H9 (cell line): ENCODE data around the gene POMGNT2. TPM values are rescaled to one million over a fixed set of nuclear protein-coding genes. Genes with fewer than 3 reads are reported as not detected.

Experiments
- DNase-seq: peaks from one replicate; pipeline ENCODE4 v3.0.0-alpha.2; 2017
- H2AFZ ChIP-seq: one replicate; pipeline ENCODE4 v1.6.1; 2013; ENCODE audit warnings: mild to moderate bottlenecking, low read length, control low read depth, moderate library complexity
- H2AK5ac ChIP-seq: 2 replicates; pipeline ENCODE4 v1.6.1; 2013; ENCODE audit warnings: low read length, control low read depth, mixed read lengths; ENCODE audit not compliant: insufficient read length
- H2BK120ac ChIP-seq: one replicate; pipeline ENCODE4 v1.6.1; 2013; ENCODE audit warnings: low read depth, mild to moderate bottlenecking, low read length, control low read depth, inconsistent platforms; ENCODE audit not compliant: poor library complexity, severe bottlenecking
- H2BK12ac ChIP-seq: 2 replicates; pipeline ENCODE4 v1.6.1; 2013; ENCODE audit warnings: low read length, control low read depth, mixed read lengths, low read depth; ENCODE audit not compliant: insufficient read length
- H2BK15ac ChIP-seq: 2 replicates; pipeline ENCODE4 v1.6.1; 2013; ENCODE audit warnings: low read depth, low read length, control low read depth
- H2BK20ac ChIP-seq: one replicate; pipeline ENCODE4 v1.6.1; 2013; ENCODE audit warnings: low read depth, mild to moderate bottlenecking, low read length, control low read depth, inconsistent platforms; ENCODE audit not compliant: poor library complexity, severe bottlenecking
- H2BK5ac ChIP-seq: 2 replicates; pipeline ENCODE4 v1.6.1; 2013; ENCODE audit warnings: low read length, control low read depth, mixed read lengths; ENCODE audit not compliant: insufficient read length
- H3K14ac ChIP-seq: 2 replicates; pipeline ENCODE4 v1.6.1; 2013; ENCODE audit warnings: low read length, control low read depth; ENCODE audit not compliant: insufficient read depth
- H3K18ac ChIP-seq: 2 replicates; pipeline ENCODE4 v1.6.1; 2013; ENCODE audit warnings: low read depth, mild to moderate bottlenecking, mixed read lengths, low read length, control low read depth; ENCODE audit not compliant: insufficient read length
- H3K23ac ChIP-seq: 2 replicates; pipeline ENCODE4 v1.6.1; 2013; ENCODE audit warnings: low read length, control low read depth, mixed read lengths, low read depth; ENCODE audit not compliant: insufficient read length
- H3K23me2 ChIP-seq: 2 replicates; pipeline ENCODE4 v1.6.1; 2013; ENCODE audit warnings: low read depth, mild to moderate bottlenecking, mixed read lengths, low read length, control low read depth; ENCODE audit not compliant: insufficient read length, poor library complexity, severe bottlenecking
- H3K27ac ChIP-seq: 2 replicates; pipeline ENCODE4 v1.5.1; 2013; ENCODE audit warnings: low read length, control low read depth, mixed read lengths, low read depth; ENCODE audit not compliant: insufficient read length
- H3K27me3 ChIP-seq: 2 replicates; pipeline ENCODE4 v1.6.1; 2013; ENCODE audit warnings: low read length, control low read depth, inconsistent platforms; ENCODE audit not compliant: insufficient read depth
- H3K4ac ChIP-seq: 2 replicates; pipeline ENCODE4 v1.6.1; 2013; ENCODE audit warnings: low read depth, mild to moderate bottlenecking, control low read depth, inconsistent platforms, low read length, moderate library complexity
- H3K4me1 ChIP-seq: 2 replicates; pipeline ENCODE4 v1.6.1; 2013; ENCODE audit warnings: low read length, control low read depth, inconsistent platforms; ENCODE audit not compliant: insufficient read depth
- H3K4me2 ChIP-seq: 2 replicates; pipeline ENCODE4 v1.6.1; 2013; ENCODE audit warnings: low read length, control low read depth, mixed read lengths; ENCODE audit not compliant: insufficient read length, insufficient read depth
- H3K56ac ChIP-seq: 2 replicates; pipeline ENCODE4 v1.6.1; 2013; ENCODE audit warnings: low read depth, mild to moderate bottlenecking, mixed read lengths, low read length, control low read depth; ENCODE audit not compliant: insufficient read length
- H3K79me1 ChIP-seq: 2 replicates; pipeline ENCODE4 v1.6.1; 2013; ENCODE audit warnings: low read depth, mild to moderate bottlenecking, moderate library complexity, low read length, control low read depth, inconsistent platforms; ENCODE audit not compliant: insufficient read depth, poor library complexity, severe bottlenecking
- H3K79me2 ChIP-seq: 2 replicates; pipeline ENCODE4 v1.6.1; 2013; ENCODE audit warnings: low read length, control low read depth, inconsistent platforms; ENCODE audit not compliant: insufficient read depth
- H3K9ac ChIP-seq: 2 replicates; pipeline ENCODE4 v1.6.1; 2013; ENCODE audit warnings: low read length, control low read depth, mixed read lengths; ENCODE audit not compliant: insufficient read length; ENCODE audit errors: extremely low read depth
- H3K9me3 ChIP-seq: one replicate; pipeline ENCODE4 v1.6.1; 2013; ENCODE audit warnings: low read depth, low read length, inconsistent platforms; ENCODE audit not compliant: control insufficient read depth
- H3T11ph ChIP-seq: one replicate; pipeline ENCODE4 v1.6.1; 2013; ENCODE audit warnings: mild to moderate bottlenecking, low read length, control low read depth, inconsistent platforms
- H4K20me1 ChIP-seq: one replicate; pipeline ENCODE4 v1.6.1; 2013; ENCODE audit not compliant: control insufficient read depth, insufficient read length, insufficient read depth
- H4K5ac ChIP-seq: 2 replicates; pipeline ENCODE4 v1.6.1; 2013; ENCODE audit warnings: low read depth, mild to moderate bottlenecking, mixed read lengths, low read length, control low read depth; ENCODE audit not compliant: insufficient read length
- H4K8ac ChIP-seq: replicated peaks from 2 replicates; pipeline ENCODE4 v1.6.1; 2013; ENCODE audit warnings: low read length, control low read depth, mixed read lengths, low read depth; ENCODE audit not compliant: insufficient read length
- H4K91ac ChIP-seq: 2 replicates; pipeline ENCODE4 v1.6.1; 2013; ENCODE audit warnings: low read depth, mild to moderate bottlenecking, moderate library complexity, mixed read lengths, low read length, control low read depth; ENCODE audit not compliant: insufficient read length
- H3K27ac Mint-ChIP-seq, 3 experiments: 2 replicates in 2 of 3; 3 replicates in 1 of 3; pipeline ENCODE4 v1.8.0; 2020 to 2021; ENCODE audit warnings: mixed read lengths in 3 of 3, mild to moderate bottlenecking in 1 of 3, moderate library complexity in 1 of 3
- H3K27me3 Mint-ChIP-seq: 2 replicates; pipeline ENCODE4 v1.8.0; 2021; ENCODE audit warnings: low read depth, mild to moderate bottlenecking, moderate library complexity, mixed read lengths
- H3K36me3 Mint-ChIP-seq, 3 experiments: 2 replicates in 2 of 3; 3 replicates in 1 of 3; pipeline ENCODE4 v1.8.0; 2020 to 2021; ENCODE audit warnings: low read depth in 3 of 3, mixed read lengths in 3 of 3; ENCODE audit not compliant: insufficient read depth in 1 of 3
- H3K4me1 Mint-ChIP-seq, 2 experiments: 2 replicates each; pipeline ENCODE4 v1.8.0; 2020; ENCODE audit warnings: mixed read lengths in 2 of 2
- H3K4me3 Mint-ChIP-seq, 2 experiments: 2 replicates in 1 of 2; 3 replicates in 1 of 2; pipeline ENCODE4 v1.8.0; 2020 to 2021; ENCODE audit warnings: mild to moderate bottlenecking in 2 of 2, mixed read lengths in 2 of 2, moderate library complexity in 1 of 2
- H3K9me3 Mint-ChIP-seq, 2 experiments: 2 replicates in 1 of 2; 3 replicates in 1 of 2; pipeline ENCODE4 v1.8.0; 2020; ENCODE audit warnings: mild to moderate bottlenecking in 2 of 2, mixed read lengths in 2 of 2, moderate library complexity in 1 of 2
- WGBS: extraction: QIAGEN DNeasy Blood & Tissue Kit; methylation state at CpG from one replicate; pipeline ENCODE4 v1.1.7; 2013; ENCODE audit warnings: missing lambda C conversion rate, low lambda C conversion rate, mixed read lengths; ENCODE audit not compliant: insufficient read length; ENCODE audit errors: extremely low coverage; 5-methylcytosine and 5-hydroxymethylcytosine counted together
- total RNA-seq: library from RNA; stranded (reverse); gene quantifications from 2 replicates; pipeline ENCODE4 v1.2.1, GENCODE V29; 2021
- TF ChIP-seq, protein P1 (sequence below): fragments of 200-600 bp; sonication (generic); conservative IDR thresholded peaks from 3 replicates; pipeline ENCODE4 v1.8.0; 2021; ENCODE audit warnings: antibody characterized with exemption, mild to moderate bottlenecking

POMGNT2 gene
- total RNA-seq, 1 experiment from 2014 or later = 14.0 TPM

DNA sequence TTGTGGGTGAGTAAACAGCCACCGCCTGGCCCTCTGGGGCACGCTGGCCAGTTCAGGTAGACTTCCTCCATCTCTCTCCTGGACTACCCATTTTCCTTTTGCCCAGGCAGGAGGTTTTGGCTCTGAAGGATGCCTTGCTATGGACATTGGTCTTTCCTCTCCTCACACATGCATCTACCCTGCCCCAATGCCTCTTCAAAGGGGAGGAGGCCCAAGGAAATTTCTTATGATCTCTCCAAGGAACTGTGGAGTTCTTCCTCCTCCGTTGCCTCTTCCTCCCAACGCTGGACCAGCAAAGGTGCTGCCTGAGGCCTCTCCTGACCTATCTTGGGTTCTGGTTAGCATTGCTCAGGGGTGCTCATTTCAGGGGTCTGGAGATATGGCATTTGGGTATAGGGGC, 33.5 kb downstream of the POMGNT2 start:
- Histone ChIP-seq H3K79me2 (no peaks in the 10 kb centered on the region), H3K4me2 (no peak overlapping the region), H2BK120ac (no peak overlapping the region), H4K20me1 (no peaks in the 10 kb centered on the region), H3K56ac (no peak overlapping the region), H2AFZ (no peak overlapping the region), H3K9me3 (no peaks in the 10 kb centered on the region), H3K4me1 (no peaks in the 10 kb centered on the region), H2BK5ac (no peak overlapping the region), H4K8ac (no peak overlapping the region), H3K27me3 (no peaks in the 10 kb centered on the region), H3T11ph (no peak overlapping the region), H2AK5ac (no peak overlapping the region), H3K14ac (no peak overlapping the region), H3K4ac (no peak overlapping the region), H3K79me1 (no peaks in the 10 kb centered on the region), H3K23me2 (no peaks in the 10 kb centered on the region), H3K9ac (no peak overlapping the region), H3K18ac (no peak overlapping the region), H2BK20ac (no peak overlapping the region), H4K91ac (no peak overlapping the region), H2BK12ac (no peak overlapping the region), H3K23ac (no peak overlapping the region), H4K5ac (no peak overlapping the region), H3K27ac (no peak overlapping the region), H2BK15ac (no peak overlapping the region)
- Mint-ChIP-seq H3K27me3 (peaks cover 1% of the 10 kb centered on the region), H3K9me3 (0 out of 5 replicates have a peak, but pooled peaks cover 0 to 4% of the 10 kb centered on the region in 2 experiments), H3K36me3 (peaks cover 0 to 4% (median 0%) of the 10 kb centered on the region in 3 experiments; a peak in 2 of 7 replicates), H3K27ac (no peak overlapping the region), H3K4me1 (no peaks in the 10 kb centered on the region), H3K4me3 (no peak overlapping the region)
- WGBS = no CpG with 5 or more reads among the region's 4 CpGs
- DNase-seq = no peak
- TF ChIP-seq, protein P1, sequence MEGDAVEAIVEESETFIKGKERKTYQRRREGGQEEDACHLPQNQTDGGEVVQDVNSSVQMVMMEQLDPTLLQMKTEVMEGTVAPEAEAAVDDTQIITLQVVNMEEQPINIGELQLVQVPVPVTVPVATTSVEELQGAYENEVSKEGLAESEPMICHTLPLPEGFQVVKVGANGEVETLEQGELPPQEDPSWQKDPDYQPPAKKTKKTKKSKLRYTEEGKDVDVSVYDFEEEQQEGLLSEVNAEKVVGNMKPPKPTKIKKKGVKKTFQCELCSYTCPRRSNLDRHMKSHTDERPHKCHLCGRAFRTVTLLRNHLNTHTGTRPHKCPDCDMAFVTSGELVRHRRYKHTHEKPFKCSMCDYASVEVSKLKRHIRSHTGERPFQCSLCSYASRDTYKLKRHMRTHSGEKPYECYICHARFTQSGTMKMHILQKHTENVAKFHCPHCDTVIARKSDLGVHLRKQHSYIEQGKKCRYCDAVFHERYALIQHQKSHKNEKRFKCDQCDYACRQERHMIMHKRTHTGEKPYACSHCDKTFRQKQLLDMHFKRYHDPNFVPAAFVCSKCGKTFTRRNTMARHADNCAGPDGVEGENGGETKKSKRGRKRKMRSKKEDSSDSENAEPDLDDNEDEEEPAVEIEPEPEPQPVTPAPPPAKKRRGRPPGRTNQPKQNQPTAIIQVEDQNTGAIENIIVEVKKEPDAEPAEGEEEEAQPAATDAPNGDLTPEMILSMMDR = no peak
